ENCODE data around the gene FHAD1.

FHAD1 gene

DNA sequence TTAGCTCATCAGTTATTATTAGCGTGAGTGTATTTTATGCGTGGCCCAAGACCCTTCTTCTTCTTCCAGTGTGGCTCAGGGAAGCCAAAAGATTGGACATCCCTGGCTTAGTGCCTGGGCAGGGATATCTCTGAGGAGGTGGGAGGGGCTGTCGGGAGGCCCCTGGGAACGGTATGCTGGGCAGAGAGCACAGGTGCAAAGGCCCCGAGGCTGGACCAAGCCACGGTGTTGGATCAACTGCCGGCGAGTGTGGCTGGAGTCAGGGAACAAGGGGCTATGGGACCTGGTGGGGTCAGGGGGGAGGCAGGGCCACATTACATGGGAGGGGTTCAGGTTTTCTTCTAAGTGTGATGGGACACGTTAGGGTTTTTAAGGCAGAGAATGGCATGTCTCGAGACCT lies 62.7 kb downstream of the FHAD1 start:
- DNase-seq = no peak

DNA sequence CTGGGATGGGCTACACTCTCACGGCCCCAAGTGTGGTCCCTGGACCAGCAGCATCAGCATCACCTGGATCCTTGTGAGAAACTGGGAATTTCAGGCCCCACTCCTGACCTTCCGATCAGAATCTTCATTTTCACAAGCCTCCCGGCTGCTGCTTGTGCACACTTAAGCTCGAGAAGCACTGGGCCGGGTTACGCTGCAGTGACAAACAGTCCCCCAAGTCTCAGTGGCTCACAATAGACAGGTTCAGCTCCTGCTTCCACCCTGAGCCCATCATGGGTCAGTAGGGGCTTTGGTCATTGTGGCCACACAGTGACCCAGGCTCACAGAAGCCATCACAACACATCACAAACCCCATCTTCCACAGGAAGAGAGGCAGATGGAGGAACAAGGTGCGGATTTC lies 63.5 kb downstream of the FHAD1 start:
- no peak for DNase-seq

DNA sequence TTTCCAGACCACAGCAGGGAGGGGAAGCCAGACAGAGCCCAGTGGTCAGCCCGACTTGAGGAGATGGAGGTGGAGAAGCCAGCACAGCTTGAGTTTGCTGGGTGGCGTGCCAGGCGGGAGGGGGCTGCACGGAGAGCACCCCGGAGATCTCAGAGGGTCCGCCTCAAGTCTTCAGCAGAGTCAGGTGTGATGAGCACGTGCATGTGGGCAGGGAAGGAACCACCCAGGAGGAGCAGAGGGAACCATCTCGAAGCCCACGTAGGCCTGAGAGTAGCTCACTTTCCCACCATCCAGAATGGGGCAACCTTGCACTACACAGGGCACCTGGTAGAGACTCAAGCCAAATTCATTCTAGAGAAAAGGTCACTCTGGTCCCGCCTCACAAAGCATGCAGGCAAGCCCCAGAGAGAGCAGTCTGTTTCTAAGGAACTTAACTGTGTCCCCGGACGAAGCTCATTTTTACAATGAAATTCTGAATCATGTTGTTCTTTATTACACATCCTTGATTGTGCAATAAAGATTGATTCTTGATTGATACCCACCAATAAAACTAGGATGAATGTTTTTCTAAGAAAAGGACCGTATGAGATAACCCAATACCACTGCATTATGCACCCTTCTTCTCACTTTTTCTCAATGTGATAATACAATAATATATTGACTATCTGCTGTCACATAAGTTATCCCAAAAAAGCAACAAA lies 64.2 kb downstream of the FHAD1 start:
- no peak for DNase-seq

DNA sequence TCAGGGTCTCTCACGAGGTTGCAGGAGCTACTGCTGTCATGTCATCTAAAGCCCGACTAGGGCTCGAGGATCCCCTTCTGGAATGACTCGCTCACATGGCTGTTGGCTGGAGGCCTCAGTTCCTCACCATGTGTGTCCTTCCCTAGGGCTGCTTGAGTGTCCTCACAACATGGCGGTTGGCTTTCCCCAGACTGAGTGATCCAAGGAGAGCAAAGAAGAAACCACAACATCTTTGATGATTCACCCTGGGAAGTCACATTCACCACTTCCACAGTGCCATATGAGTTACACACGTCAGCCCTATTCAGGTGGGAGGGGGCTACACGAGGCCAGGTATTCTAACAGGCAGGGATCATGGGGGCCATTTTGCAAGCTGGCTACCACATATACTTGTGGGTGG lies 64.9 kb downstream of the FHAD1 start:
- DNase-seq = no peak

DNA sequence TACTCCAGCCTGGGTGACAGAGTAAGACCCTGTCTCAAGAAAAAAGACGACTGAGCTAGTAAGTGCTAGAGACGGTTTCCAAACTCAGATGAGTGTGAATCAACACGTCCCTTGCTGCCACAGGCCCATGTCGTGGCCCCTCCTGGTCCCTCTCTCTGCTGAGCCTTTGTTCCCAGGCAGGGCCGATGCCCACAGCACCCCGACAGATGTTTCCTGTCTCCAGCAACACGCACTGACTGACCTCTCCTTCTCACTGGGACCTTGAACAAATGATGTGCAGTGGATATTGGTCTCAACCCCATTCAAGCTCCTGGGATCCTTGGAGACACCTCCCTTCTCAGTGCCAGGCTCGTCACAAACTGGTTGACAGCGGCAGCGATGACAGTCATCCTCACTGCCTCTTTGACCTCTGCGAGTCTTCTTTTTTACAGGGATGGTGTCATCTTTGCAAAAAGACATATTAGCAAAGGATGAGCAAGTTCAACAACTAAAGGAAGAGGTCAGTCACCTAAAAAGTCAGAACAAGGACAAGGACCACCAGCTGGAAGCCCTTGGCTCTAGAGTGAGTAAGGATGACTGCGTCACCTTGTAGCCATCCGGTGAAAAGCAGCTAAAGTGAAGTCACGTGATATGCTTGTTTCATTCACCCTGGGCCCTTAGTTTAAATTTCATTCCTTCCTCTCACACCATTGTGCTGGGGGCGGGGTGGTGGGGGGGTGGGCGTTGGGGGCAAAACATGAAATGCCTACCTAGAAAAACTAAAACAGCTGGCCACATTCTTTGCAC lies 65.8 kb downstream of the FHAD1 start:
- DNase-seq = no peak

DNA sequence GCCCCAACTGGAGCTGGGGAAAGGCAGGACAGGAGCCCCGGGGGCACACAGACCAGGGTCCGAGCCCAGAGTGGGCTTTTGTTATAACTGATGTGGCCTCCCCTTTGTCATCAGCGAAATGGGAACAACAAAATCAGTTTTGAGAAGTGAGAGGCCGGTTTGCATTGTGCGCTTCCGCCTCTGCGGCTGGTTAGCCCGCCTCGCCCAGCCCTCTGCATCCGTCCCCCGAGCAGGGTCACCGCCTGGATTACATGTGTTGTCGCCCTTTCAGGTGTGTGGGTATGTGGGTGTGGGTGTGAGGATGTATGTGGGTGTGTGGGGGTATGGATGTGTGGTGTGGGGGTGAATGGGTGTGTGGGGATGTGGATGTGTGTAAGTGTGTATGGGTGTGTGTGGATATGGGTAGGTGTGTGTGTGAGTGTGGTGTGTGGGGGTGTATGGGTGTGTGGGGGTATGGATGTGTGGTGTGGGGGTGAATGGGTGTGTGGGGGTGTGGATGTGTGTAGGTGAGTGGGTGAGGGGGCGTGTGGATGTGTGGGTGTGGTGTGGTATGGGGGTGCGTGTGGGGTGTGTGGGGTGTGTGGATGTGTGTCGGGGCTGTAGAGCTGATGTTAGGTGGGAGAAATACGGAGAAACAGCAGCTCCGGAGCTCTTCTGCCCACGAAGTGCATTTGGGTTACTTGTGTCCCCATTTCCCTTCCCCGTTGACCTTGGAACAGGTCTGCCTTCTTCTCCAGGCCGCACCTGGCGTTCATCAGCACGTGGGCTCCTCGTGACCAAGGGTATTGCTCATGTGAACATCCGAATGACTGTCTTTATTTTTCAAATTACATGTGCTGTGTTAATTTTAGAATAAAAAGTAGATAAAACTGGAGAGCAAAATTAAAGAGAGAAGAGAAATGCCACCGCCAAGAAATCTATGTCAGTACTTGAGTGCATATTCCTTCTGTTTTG lies 67.6 kb downstream of the FHAD1 start:
- DNase-seq = no peak

DNA sequence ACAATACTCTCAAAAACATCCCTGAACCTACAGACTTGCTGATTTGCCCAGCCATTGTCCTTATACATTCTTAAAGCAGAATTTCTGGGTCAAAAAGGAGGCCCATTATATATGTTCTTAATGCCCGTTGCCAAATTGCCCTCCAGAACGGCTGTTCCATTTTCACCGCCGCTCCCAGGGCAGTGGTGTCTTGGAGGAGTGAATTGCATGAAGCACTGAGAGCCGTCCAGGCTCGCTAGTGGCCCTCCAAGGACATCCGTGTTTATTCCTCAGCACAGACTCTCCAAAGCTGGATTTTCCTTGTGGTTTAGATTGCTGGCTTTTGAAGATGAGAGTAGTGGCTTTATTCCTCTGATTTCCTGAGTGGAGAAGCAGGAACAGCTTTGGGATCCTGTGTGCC lies 68.8 kb downstream of the FHAD1 start:
- no peak for DNase-seq

DNA sequence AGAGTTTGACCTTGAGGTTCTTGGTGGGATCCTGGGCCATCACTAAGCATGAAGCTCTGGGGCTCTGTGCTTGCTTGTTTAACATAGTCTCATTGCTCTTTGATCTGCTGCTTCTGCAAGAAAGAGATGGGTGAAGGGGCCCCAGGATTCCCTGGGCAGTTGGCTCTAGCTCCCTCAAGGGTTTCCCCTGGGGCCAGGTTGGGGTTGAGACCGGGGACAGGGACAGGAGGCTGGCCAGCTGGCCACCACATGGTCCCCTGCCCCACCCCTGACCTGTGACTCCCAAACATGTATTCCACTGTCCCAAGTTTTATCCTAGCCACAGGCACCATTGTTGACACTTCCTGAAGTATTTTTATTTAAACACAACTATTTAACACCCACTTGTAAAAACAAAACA lies 69.5 kb downstream of the FHAD1 start:
- no peak for DNase-seq

DNA sequence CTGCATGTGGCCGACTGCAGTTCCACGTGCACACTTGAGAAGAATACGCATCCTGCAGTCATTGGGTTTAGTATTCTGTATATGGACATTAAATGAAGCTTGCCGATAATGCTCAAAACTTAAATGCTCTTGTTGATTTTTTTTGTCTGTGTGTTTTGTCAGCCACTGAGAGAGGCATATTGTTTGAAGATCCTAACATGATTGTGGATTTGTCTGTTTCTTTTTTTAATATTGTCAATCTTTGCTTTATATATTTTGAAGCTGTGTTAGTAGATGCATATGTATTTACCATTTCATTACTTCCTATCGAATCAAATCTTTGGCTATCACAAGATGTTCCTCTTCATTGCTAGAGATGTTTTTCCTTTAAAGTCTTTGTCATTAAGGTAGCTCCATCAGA lies 73.2 kb downstream of the FHAD1 start:
- no peak for DNase-seq

DNA sequence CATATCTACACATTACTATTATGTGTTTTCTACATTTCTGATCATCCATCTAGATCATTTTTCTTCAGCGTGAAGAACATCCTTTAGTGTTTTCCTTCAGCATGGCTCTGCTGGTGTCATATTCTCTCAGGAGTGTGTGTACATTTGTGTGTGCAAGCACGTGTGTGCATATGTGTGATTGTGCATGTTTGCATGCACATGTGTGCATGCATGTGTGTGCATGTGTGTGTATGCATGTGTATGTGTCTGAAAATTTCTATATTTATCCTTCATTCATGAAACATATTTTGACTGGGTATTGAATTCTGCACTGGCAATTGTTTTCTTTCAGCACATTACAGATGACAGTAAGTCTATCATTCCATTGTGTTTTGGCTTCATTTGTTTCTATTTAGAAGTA lies 74.6 kb downstream of the FHAD1 start:
- no peak for DNase-seq

DNA sequence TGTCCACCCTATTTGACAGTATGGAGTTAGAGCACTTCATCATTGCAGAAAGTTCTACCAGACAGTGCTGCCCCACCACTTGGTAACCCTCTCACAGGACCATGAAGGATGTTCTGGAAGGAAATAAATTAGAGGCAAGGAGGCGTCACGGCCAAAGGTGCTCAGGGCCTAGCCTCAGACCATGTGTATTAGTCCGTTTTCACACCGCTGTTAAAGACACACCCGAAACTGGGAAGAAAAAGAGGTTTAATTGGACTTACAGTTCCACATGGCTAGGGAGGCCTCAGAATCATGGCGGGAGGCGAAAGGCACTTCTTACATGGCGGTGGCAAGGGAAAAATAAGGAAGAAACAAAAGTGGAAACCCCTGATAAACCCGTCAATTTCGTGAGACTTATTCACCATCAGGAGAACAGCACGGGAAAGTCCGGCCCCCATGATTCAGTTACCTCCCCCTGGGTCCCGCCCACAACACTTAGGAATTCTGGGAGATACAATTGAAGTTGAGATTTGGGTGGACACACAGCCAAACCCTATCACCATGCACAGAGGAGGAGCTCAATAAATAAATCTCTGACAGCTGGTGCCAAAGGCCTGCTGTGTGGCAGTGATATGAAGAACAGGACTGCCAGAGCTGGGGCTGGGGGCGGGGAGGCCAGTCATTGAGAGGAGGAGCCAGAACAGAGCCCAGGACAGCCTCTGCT lies 75.8 kb downstream of the FHAD1 start:
- DNase-seq = no peak

DNA sequence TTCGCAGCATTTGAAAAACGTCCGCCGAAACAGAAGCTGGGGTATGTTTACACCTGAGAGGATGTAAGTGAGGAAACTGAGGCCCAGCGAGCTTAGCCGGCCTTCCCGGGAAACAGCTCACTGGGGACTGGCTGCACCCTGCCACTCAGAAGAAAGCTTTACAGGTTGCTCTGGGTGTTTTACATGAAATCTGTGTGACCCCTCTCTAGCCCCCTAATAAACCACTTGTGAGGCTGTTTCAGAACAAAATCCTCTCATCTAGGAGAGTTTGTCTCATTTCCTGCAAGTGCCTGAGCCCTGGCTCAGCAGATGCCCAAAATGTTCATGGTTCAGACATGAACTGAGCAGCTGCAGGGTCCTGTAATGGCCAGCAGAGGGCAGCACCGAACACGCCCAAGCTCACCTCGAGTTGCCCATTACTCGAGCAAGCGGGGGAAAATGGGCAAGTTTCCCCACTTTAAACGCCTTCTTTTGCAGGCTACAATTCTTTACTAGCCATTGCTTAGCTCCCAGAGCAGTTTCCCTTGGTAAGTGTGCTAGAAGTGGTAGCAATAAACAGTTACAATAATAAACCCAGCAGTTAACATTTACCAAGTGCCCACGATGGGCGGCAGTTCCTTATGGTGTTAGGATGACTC lies 76.4 kb downstream of the FHAD1 start:
- DNase-seq = peak; percentile 74

DNA sequence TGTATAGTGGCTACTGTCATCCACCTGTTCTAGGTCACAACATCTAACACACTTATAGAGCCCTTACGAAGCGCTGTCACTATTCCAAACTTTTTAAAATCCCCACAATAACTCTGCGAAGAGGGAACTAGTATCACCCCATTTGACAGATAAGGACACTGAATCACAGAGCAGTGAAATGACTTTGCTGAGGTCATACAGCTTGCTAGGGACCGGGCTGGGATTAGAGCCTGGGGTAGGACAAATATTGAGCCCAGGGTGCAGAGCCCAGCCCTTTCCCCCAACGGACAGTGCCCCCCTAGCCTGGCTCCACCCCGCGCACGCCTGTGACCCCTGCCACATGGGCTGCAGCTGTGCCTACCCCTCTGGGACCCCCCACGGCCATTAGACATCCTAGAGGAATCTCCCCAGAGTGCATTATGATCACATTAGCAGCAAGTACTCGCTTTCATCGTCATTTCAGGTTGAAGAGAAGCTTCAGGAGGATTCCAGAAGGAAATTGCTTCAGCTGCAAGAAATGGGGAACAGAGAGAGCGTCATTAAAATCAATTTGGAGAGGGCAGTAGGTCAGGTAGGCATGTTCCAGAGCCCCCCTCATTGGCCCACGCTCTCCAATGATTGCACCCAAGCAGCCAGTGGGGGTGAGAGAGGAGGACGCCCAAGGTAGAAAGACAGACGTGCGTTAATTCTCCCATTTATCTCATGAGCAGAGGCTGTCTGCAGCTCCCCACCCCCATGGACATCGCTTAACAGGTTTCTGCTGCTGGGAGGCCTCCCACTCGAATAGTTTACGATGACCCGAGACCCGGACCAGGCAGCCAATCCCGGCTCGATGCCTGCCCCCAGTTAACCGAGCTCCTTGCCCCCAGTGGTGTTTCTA lies 77.2 kb downstream of the FHAD1 start:
- DNase-seq = no peak

DNA sequence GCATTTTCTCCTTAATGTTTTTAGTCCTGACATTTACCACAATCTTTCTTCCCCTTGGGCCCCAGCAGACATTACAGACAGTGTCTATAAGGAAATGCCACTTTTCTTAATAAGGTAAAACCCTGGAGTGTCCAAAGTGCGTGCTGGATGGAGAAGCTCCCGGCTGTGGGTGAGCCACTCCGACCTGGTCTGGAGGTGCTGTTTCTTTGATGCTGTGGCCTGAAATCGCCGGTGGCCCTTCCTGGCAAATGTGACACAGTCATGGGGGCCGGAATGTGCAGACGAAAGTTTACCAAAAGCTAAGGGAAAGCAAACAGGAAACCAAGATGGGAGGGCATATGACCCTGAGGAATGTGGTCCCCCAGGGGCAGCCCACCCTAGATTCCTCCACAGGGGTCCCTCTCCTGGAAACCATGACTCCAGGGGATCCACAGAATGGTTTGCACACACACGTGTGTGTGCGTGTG lies 77.9 kb downstream of the FHAD1 start:
- DNase-seq = no peak

DNA sequence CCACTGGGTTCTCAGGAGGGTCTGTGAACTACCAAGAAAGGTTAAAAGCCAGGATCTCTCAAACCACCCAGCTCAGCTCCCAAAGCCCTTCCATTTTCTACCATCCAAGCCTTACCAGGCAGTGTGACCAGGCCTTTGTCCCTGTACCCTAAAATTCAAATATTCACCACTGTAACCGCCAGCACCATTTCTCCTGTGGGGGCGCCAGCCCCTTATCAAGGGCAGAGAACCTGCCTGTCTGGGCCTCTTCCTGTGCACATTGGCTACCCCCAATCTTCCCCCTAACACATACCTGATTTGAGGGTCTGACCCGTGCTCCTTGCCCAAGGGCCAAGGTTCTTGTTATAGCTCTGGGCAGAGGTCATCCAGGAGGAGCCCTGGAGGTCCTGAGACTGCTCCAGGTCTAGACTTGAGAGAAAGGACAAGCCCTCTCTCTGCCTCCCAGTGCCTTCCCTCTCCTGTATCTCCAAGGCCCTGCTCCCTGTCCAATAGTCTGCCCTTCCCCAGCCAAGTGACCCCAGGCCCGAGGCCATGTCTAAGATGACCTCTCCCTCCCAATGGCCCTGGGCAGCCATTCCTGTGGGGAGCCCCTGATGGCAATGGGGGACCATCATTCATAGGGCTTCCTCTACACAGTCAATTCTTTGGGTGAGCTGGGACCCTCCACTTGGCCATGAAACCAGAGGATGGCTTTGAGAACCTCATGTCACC lies 78.5 kb downstream of the FHAD1 start:
- no peak for DNase-seq

DNA sequence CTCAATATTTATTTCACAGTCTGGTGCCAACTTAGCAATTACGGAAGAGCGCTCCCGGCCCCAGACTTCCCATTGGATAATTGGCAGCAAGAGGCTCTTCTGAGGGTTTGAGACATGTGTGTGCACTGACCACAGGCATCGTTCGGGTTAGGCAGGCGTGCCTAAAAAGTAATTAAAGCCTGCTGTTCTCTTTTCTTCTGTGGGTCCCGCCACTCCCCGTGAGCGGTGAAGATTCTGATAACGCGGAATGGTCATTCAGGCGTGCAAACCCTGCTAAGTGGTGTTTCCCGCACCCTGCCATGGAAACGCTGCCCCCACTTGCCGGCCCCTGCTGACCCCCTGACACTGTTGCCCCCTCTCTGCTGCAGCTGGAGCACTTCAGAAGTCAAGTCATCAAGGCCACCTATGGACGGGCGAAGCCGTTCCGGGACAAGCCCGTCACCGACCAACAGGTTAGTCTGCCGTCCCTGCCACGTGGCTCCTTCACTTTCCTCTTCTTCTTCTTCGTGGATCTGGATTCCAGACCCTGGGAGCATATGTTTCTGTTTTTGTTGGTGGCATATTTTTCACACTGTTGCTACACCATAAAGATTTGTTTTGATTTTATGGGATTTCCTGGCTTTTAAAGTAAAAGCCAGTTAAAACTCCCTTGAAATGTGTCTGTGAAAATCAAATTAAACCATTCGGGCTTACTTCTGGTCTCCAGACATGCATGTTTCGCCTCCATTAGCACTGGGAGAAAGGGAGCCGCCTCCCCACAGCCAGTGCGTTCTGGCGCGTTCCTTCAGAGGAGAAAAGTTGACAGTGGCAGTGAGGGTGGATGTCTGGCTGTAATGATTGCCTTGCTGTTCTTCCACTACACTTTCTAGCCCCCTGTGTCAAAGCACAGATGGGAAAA lies 79.9 kb downstream of the FHAD1 start:
- DNase-seq = no peak

DNA sequence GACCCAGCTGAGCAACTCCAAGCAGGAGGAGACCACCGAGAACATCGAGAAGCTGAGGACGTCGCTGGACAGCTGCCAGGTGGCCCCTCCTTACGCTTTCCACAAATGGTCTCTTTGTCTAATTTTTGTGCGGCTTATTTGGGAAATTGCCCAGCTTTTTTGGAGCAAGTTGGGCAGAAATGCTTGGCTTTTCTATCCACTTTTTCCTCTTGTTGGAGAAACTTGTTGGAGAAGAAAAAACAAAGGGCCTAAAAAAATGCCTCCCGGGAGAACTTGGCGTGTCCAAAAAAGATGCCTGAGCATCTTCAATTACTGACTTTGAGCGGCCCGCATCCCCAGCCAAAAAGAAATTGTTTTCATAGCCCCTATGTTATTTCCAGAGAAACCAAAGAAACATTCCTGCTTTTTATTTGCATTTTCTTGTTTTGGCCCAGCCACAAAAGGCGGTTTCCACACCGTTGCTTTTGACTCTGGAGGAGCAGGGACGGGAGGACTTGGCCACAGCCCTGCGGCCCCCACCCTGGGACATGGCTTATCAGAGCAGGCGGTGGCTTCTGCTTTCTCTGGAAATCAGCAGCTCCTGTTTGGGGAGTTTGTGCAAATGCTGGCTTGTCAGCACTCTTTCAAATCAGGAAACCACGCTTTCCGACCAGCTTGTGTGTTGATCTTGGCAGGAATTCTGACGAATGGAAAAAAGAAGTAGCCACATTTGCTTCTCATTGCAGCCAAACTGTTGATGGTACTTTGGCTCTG lies 81.5 kb downstream of the FHAD1 start:
- no peak for DNase-seq

DNA sequence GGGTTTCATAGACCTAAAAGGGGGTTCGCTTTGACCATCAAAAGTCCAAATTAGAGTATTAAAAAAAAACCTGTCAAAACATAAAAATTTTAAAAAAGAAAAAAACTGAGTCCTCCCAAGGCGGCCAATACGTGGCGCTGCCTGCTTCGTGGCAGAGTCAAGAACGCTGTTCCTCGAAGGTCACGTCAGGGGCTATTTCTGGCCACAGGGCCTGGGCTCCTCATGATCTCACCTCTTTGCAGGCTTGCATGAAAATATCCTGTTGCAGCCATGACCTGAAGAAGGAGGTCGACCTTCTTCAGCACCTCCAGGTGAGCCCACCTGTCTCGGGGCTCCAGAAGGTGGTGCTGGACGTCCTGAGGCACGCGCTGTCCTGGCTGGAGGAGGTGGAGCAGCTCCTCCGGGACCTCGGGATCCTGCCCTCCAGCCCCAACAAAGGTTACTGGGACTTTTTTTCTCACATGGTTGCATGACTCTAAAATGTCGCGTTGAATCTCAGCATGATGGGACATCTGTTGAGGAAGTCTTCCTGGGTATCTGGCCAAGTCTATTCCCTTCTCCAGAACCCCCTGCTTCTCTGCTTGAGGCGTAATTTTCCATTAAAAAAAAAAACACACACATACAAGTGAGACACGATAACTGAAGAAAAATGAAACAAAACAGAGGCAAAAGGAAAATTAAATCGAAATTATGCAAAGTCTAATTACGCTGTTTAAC lies 82.2 kb downstream of the FHAD1 start:
- no peak for DNase-seq
